Measurements from ENCODE around the gene F13A1.

DNA sequence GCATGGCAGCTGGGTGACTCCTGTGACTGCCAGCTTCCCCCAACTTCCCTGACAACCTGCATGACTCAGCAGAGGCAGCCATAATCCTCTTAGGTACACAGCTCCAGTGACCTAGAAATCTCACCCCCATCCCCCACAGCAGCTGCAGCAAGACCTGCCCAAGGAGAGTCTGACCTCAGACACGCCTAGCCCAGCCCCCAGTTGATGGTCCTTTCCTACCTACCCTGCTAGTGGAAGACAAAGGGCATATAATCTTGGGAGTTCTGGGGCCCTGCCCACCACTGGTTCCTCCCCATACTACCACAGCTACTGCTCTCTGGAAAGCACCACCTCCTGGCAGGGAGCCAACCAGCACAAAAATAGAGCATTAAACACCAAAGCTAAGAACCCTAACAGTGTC is 90.2 kb downstream of the F13A1 start:
- TF ChIP-seq EZH2 (IDR thresholded peaks at IDR 0.05; ENCODE audit: low read length) = no peak
- TF ChIP-seq, protein P1, sequence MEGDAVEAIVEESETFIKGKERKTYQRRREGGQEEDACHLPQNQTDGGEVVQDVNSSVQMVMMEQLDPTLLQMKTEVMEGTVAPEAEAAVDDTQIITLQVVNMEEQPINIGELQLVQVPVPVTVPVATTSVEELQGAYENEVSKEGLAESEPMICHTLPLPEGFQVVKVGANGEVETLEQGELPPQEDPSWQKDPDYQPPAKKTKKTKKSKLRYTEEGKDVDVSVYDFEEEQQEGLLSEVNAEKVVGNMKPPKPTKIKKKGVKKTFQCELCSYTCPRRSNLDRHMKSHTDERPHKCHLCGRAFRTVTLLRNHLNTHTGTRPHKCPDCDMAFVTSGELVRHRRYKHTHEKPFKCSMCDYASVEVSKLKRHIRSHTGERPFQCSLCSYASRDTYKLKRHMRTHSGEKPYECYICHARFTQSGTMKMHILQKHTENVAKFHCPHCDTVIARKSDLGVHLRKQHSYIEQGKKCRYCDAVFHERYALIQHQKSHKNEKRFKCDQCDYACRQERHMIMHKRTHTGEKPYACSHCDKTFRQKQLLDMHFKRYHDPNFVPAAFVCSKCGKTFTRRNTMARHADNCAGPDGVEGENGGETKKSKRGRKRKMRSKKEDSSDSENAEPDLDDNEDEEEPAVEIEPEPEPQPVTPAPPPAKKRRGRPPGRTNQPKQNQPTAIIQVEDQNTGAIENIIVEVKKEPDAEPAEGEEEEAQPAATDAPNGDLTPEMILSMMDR (optimal IDR thresholded peaks at IDR 0.05 in 1 of 3, IDR thresholded peaks at IDR 0.05 in 1 of 3, conservative IDR thresholded peaks at IDR 0.05 in 1 of 3; ENCODE audit: extremely low read depth in 1 of 3, insufficient read depth in 2 of 3, low read length in 3 of 3) = no peak

Data from keratinocyte (primary cell).